SW 1271 (cell line): Measurements from ENCODE around the gene TMEM150B.

Experiments used
- DNase-seq, 2 experiments: peaks; one replicate each; lab custom pipeline; 2025; lab: John Stamatoyannopoulos, UW

Gene TMEM150B, protein sequence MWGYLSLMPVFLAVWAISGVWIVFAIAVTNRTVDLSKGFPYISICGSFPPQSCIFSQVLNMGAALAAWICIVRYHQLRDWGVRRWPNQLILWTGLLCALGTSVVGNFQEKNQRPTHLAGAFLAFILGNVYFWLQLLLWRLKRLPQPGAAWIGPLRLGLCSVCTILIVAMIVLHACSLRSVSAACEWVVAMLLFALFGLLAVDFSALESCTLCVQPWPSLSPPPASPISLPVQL

DNA sequence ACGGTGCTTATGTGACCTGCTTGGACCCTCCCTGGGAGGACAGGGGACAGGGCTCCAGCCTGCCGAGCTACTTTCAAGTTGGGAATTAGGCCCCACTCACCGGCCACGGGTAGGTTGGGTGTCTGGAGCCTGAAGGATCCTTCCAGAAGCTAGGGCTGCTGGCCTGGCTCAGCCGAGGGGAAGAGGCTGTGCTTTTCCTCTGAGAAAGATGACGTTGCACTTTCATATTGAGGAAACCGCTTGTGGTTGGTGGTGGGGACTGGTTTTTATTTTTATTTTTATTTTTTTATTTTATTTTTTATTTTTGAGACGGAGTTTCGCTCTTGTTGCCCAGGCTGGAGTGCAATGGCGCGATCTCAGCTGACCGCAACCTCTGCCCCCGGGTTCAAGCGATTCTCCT, at the start of gene TMEM150B:
TSS of gene TMEM150B (minus strand) at position 170 of the 400 bp plus-strand sequence. CDS start 4,305 bp downstream, outside the sequence.
- no peak for DNase-seq

DNA sequence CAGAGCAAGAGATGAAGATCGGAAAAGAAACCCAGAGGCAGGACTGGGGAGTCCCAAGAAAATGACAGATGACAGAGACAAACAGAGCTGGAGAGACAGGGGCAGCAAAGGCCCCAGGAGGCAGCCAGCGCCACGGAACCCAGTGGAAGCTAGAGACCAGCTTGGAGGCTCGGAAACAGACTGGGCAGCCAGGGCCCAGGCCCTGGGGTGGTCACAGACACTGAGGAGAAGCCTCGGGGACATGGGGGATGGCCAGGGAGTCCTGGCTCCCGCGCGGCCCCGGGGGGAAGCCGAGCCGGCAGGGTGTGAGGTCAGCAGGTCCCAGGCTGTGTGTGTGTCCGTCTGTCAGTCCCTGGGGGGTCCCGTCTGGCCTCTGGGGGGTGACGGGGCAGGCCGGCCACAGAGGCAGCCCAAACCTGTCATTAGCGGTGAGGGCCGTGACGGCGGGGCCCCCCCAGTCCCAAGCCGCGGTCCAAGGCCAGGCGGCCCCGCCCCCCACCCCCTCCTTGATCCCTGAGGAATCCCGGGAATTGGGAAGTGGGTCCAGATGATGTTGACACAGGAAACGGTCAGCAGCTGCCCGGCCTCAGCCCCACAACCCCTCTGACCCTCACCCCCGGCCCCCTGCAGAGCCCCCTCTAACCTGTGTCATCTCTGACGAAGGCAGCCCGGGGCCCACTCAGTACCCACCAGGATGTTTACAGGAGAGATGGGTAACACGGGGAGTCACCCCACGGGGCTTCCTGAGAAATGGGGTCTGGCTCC, 49.0 kb upstream of the TMEM150B start:
- DNase-seq: no peak

DNA sequence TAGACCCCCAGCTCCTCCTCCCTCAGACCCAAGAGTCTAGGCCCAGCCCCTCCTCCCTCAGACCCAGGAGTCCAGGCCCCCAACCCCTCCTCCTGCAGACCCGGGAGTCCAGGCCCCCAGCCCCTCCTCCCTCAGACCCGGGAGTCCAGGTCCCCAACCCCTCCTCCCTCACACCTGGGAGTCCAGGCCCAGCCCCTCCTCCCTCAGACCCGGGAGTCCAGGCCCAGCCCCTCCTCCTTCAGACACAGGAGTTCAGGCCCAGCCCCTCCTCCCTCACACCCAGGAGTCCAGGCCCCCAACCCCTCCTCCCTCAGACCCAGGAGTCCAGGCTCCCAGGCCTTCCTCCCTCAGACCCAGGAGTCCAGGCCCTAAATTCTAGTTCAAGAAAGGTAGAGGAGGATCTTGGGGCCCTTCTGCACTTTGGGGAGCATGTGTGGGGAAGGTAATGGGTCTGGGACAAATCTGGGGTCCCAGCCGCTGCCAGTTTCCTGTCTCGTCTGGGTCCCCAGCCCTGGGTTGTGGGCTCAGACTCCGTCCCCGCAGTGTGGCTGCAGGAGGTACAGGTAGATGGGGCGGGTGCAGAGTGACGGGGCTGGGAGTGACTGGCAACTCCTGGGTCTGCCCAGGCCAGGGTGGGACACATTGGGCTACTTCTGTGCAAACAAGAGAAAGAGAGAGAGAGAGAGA, 48.3 kb upstream of the TMEM150B start:
- no peak for DNase-seq

DNA sequence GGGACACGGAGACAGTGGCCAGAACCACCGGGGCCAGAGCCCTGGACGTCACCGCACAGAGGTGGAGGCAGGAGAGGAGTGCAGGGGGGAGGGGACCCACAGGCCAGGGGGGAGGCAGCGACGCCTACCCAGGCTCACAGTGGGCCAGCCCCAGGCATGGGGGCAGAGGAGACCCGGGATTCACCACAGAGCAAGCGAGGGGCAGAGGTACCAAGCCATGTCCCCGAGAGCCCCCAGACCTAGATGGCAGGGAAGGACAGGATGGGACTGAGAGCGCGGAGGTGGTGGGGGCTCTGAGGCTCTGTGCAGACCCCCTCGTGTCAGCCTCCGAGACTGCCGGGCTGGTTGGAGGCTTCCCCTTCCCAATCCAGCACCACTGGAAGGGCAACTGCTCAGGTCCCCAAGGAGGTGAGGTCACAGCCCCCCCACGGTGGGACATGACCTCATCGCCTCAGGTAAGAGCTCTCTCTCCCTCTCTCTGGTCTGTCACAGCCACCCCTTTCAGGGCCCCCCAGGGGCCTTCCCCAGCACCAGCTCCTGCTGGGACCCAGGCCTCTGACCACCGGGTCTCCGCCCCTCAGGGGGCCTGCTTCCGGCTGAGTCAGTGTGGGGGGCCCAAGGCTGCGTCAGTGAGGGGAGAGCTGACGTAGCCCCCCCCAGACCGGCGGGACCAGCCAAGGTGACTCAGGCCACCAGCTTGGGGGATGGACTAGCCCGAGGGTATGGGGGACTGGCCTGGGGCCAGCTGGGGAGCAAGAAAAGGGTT, 47.4 kb upstream of the TMEM150B start:
- DNase-seq: no peak

DNA sequence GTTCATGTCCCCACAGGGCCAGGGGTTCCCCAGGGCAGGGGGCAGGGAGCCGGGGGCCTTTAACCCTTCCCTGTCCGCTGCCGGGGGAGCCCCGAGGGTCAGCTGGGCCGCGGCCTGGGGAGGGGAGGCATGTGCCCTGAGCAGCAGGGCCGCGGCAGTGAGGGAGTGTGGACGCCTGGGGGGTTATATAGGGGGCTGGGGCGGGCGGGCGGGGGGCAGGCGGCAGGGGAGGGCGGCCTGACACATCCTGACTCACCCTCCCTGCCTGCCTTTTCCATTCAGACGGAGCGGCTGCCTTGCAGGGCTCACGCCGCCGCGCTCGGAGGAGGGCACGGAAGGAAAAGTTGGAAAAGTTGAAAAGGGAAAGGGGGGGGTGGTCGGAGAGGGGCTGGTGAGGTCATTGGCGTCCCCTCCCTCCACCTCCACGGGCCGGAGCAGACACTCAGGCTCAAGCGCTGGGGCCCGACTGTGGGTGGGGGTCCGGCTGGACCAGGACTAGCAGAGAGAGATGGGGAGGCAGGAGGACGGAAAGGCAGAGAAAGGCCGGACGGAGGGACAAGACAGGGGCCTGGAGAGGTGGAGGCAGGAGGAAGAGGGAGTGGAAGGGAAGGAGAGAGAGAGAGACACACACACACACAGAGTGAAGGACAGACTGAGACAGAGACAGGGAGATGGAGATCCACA, 45.3 kb upstream of the TMEM150B start, which contains the start of gene IL11:
TSS of gene IL11 (minus strand) at position 159 of the 684 bp plus-strand sequence. CDS start at position 6, 153 bp downstream.
- no peak for DNase-seq

DNA sequence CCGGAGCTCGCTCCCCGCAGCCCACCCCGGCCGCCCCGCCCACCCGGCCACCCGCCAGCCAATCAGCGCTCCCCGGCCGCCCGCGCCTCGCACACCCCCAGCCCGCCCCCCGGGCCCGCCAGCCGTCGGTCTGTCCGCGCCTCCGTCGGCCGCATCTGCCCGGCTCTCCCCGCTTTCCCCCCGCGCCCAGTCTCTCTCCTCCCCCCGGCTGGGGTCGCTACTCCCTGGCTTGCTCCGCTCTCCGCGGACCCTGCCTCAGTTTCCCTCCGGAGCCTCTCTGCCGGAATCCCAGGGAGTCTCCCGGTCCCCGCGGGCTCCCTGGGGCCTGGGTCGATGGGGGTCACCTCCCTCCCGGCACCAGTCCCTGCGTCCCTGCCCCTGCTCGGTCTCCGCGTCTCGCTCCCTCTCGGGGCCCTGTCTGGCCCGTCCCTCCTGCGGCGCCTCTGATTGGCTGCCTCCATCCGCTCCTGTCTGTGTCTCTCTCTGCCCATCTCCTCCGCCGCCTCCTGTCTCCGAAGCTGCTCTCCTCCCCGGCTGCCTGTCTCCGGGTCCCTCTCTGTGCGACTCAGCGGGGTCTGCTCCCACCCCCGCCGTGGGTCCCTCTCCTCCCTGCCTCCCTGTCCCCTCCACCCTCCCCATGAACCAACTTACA, 44.6 kb upstream of the TMEM150B start:
- peak in 1 of 2 experiments; percentile 13 for DNase-seq

DNA sequence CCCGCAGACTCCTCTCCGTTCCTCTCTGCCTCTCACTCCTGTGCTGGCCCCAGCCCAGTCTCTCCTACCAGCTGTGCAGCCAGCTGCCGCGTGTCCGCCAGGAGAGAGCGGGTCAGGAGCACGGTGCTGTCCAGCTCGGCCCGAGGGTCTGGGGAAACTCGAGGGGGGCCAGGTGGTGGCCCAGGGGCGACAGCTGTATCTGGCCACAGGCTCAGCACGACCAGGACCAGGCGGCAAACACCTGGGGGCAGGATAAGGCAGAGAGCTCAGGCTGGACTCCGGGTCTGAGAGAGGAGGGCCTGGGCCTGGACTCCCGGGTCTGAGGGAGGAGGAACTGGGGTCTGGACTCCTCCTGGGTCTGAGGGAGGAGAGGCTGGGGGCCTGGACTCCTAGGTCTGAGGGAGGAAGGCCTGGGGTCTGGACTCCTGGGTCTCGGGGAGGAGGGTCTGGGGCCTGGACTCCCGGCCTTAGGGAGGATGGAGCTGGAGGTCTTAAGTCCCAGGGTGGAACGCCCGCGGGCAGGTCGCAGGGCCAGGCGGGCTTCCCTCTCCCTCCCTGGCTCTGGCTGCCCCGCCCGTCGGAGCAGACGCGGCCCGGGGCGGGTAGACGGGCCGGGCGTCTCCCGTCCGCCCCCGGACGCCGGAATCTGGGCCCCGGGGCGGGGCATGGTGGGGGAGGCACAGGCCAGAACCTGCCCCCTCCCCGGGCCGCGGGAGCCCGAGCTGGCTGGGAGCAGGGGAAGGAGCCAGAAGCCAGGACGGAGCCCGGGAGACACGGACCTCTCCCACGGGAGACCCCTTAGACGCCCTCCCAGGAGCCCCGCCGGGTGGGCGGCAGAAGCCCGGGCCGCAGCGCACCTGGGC, 43.8 kb upstream of the TMEM150B start:
- DNase-seq: no peak

DNA sequence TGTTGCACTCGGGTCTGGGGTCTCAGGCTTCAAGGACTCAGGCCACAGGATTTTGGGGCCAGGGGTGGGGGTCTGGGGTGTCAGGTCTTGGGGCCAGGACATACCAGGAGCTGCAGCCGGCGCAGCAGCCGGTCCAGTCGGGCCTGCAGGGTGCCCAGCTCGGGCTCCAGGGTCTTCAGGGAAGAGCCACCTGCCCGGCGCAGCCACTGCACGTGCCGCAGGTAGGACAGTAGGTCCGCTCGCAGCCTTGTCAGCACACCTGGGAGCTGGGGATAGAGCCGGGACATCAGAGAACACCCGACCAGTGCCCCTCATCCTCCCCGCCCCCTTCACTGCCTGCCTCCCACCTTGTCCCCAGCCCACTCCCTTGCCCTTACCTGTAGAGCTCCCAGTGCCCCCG, 43.0 kb upstream of the TMEM150B start:
- DNase-seq: no peak

DNA sequence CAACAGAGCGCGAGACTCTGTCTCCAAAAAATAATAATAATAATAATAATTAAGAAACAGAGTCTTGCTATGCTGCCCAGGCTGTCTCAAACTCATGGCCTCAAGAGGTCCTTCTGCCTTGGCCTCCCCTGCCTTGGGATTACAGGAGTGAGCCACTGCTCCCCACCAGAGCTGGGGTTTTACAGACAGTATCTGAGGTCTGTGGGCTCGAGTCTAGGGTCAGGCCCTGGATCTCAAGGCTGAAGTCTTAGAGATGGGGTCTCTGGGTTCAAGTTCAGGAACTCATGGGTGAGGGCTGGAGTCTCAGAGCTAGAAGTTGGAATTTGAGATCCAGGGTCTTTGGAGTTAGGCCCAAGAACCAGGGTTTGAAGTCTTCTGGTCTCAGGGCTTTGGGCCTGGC, 41.6 kb upstream of the TMEM150B start:
- no peak for DNase-seq

DNA sequence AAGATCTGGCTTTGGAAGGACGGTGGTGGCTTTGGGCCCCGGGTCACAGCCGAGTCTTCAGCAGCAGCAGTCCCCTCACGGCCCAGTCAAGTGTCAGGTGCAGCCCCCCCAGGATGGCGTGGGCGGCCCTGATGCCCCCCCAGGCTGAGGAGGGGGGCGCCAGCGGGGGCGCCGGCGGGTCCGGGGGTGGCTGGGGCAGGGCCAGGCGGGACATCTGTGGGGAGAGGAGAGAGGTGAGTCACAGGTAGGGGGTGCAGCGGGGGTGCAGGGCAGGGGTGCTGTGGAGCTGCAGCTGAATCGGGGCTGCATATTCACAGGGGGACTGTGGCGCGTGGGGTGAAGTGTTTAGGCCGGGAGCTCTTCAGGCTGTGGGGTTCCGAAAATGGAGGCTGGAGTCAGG, 40.8 kb upstream of the TMEM150B start:
- no peak for DNase-seq

DNA sequence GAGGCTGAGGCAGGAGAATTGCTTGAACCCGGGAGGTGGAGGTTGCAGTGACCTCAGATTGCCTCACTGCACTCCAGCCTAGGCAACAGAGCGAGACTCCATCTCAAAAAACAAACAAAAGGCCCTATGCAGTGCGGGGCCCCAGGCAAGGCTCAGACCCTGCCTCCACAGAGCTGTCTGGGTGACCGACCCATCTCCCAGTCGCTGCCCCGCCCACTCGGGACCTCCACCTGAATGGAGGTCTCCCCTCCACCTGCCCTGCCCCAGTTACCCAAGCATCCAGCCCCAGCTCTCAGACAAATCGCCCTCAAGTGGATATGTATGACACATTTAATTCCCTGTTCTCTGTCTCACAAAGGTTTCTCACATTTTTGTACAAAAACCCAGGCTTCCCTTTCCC, 40.1 kb upstream of the TMEM150B start:
- no peak for DNase-seq

DNA sequence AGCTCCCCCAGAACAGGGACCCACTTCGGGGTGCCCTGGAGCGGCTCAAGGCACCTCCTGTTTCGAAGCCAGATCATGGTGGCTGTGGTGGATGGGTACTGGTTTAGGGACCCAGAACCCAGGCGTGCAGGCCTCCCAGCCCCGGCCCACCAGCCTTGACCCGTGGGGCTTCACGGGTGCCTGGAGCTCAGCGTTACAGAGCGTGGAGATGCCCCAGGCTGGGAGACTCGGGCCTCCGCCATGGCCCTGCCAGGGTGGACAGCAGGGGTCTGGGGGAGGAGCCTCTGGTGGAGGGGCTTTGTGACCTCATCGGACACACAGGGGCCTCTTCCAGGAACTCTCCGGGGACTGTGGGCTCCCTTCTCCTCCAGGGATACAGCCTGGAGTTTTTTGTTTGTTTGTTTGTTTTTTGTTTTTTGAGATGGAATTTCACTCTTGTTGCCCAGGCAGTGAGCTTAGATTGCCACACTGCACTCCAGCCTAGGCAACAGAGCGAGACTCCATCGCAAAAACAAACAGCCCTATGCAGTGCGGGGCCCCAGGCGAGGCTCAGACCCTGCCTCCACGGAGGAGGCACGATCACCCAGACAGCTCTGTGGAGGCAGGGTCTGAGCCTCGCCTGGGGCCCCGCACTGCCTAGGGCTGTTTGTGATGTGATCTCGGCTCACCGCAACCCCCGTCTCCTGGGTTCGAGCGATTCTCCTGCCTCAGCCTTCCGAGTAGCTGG, 38.0 kb upstream of the TMEM150B start, which contains the start of gene GARIN5B:
TSS of gene GARIN5B (minus strand) at position 271 of the 727 bp plus-strand sequence. CDS start at position 77, 194 bp downstream.
- DNase-seq: peak in 1 of 2 experiments; percentile 9

DNA sequence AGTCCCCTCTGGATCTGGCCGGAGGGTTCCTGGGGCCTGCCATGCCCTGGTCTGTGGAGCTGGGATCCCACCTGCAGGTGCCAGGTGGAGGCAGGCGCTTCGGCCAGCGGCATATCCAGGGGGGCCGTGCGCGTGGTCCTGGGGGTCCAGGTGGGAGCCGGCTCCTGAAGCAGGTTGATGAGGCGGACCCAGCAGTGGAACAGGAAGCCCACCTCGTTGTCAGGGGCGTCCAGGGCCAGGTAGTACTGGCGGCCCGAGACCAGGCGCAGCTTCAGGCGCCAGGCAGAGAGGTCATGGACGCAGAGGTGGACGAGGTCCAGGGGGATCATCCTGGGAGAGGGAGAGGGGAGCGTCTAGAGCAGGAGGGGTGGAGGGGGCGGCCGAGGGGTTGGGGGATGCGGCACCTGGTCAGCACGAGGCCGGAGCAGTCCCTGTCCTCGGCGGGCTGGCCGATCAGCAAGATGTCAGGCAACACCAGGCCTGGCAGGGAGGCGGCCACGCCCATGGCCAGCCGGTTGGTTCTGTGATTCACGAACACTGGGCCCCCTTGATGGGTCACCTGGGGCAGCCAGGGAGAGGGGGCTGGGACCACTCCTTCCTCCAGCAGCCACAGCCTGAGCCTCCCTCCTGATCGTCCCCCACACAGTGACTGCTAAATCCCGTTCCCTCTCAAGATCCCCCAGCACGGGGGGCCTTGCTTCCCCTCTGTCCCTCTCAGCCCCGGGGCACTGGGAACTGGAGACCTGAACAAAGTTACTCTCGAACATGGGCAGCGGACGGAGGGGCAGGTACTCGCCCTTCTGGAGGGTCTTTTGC, 37.2 kb upstream of the TMEM150B start:
- no peak for DNase-seq

DNA sequence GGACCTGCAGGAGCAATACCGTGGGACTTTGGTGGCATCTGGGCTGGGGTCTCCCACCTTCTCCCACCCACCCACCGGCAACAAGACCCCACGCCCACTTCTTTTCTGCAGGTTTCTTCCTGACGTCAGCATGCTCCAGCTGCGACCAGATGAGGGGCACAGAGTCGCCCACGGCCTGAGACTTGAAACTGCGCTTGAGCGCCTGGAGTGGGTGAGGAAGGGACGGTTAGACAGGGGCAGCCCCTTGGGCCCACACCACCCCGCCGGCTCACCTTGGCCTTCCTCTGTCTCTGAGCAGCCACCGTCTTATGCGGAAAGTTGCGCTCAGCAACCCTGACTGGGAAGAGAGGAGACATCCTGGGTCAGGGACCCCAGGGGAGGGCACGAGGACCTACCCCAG, 35.8 kb upstream of the TMEM150B start:
- no peak for DNase-seq

DNA sequence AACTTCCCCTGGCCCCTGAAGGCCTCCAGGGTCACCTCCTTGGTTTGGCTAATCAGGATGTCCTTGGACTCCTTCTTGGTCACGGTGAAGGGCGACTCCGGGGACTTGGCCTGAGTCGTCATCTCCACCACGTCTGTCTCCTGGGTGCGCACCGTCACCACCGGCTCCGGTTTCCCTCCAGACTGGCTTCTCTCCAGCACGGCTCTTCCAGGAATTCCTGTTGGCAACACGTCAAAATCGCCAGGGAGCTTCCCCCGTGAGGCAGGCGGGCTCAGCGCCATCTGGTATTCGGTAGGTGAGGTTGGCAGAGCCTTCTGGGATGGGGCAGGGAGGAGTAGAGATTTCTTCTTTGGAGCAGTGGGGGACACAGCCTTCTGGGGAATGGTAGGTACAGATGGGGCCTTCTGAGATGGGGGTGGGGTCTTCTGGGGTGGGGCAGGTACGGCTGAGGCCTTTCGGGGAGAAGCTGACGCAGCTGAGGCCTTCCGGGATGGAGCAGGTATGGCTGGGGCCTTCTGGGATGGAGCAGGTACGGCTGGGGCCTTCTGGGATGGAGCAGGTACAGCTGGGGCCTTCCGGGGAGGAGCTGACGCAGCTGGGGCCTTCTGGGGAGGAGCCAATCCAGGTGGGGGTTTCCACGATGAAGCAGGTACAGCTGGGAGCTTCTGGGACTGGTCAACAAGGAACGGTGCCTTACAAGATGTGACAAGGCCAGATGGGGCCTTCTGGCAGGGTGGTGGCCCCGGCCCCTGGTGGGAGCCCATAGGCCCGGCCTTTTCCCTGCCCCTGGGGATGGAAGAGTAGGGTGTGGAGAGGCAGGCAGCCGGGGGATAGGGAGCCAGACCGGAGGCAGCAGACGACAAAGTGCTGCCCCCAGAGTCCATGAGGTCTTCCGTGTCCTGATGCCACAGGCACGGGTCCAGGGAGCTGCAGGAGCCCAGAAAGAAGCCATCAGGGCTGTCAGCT, 34.1 kb upstream of the TMEM150B start:
- DNase-seq: no peak

DNA sequence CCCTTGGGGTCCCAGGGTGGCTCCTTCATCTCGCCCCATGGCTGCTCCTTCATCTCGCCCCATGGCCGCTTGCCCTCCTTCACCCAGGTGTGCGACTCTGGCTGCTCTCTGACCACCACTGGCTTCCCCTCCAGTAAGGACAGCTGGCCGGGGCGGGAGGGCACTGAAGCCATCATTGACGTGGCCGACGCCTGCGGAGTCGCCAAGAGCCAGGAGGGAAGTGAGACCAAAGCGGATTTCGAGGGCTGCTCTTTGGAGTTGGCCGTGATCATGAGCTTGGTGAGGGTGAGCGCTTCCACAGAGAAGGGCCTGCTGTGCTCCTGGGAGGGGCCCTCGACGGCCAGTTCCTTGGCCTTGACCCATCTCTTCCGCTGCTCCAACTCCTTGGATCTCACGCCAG, 33.4 kb upstream of the TMEM150B start:
- no peak for DNase-seq

DNA sequence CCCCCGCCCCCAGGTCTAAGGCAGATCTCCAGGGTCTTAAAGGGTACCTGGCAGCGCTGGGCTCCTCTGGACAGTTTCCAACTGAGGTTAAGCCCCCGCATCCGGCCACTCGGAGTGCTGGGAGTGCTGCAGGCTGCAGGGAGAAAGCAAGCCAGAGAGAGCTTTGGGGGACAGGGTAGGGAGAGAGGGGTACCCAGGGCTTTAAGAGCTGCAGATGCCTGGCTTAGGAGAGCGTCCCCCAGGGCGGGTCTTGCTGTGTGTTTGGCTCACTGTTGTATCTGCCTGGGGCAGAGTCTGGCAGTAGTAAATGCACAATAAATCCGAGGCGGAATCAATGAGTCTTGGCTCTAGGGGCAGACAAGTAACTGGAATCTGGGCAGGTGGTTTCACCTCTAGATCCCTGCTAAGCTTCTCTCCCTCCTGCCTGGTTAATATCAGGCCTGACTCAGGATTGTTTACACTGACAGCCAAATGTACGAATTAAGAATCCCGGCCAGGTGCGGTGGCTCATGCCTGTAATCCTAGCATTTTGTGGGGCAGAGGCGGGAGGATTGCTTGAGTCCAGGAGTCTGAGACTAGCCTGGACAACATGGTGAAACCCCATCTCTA, 30.2 kb upstream of the TMEM150B start:
- no peak for DNase-seq
